GM12878 (cell line): ENCODE measurements around the gene PSMA7. TPM values are rescaled to one million over a fixed set of nuclear protein-coding genes. Genes with fewer than 3 reads are reported as not detected.

Source experiments
- ATAC-seq: fragments of 200-7000 bp; cut with Tn5 transposase; 3 replicates; pipeline ENCODE4 v1.9.1; 2020; ENCODE audit warnings: mild to moderate bottlenecking, moderate library complexity
- BruUV-seq: library from RNA; stranded (reverse); fragments of 400-500 nt; replicated peaks from 2 replicates; lab custom pipeline; 2021; lab: Mats Ljungman, UMichigan
- CTCF ChIA-PET: fragments of 300-600 bp; sonication (Branson Sonifier 250); formaldehyde crosslinking; extraction: SDS; loops from one replicate; lab custom pipeline; 2021; ENCODE audit warnings: inconsistent platforms; lab: Yijun Ruan, JAX
- POLR2A ChIA-PET: fragments of 350-600 bp; formaldehyde crosslinking; extraction: SDS; loops from one replicate; lab custom pipeline; 2021; ENCODE audit warnings: inconsistent platforms; lab: Charles Lee
- RAD21 ChIA-PET: fragments of 300-600 bp; sonication (Branson Sonifier 250); formaldehyde crosslinking; loops from one replicate; lab custom pipeline; 2023; ENCODE audit warnings: antibody characterized with exemption; ENCODE audit not compliant: unreplicated experiment; lab: Charles Lee
- SMC1A ChIA-PET: fragments of 300-600 bp; sonication (Branson Sonifier 250); formaldehyde crosslinking; loops from one replicate; lab custom pipeline; 2023; ENCODE audit not compliant: unreplicated experiment, uncharacterized antibody; lab: Charles Lee
- DNase-seq: peaks from one replicate; pipeline ENCODE4 v3.0.0-alpha.2; 2011; ENCODE audit warnings: low read depth, low spot score
- FAIRE-seq: peaks from 3 replicates; lab custom pipeline; 2011; peaks lifted over from hg19 to GRCh38; lab: Jason Lieb, UNC
- H2AFZ ChIP-seq: 2 replicates; pipeline ENCODE4 v1.6.0; 2011; ENCODE audit warnings: low read depth, low read length, control low read depth; ENCODE audit not compliant: control insufficient read depth
- H3K27ac ChIP-seq: 2 replicates; pipeline ENCODE4 v1.5.1; 2011; ENCODE audit warnings: control low read depth; ENCODE audit not compliant: control insufficient read depth, insufficient read depth
- H3K27me3 ChIP-seq, 2 experiments: replicated peaks in 1 of 2; 2 replicates each; pipeline versions ENCODE4 v1.6.0 to v1.6.1; 2011; ENCODE audit warnings: low read length in 1 of 2; ENCODE audit not compliant: control insufficient read depth in 2 of 2, insufficient read depth in 2 of 2
- H3K36me3 ChIP-seq, 2 experiments: 2 replicates each; pipeline ENCODE4 v1.5.1; 2011; ENCODE audit warnings: low read length in 1 of 2; ENCODE audit not compliant: control insufficient read depth in 2 of 2, insufficient read depth in 2 of 2
- H3K4me1 ChIP-seq: 2 replicates; pipeline ENCODE4 v1.6.1; 2011; ENCODE audit warnings: mild to moderate bottlenecking, low read length, moderate library complexity, mixed read lengths; ENCODE audit not compliant: control insufficient read depth, insufficient read depth
- H3K4me2 ChIP-seq: 2 replicates; pipeline ENCODE4 v1.6.0; 2011; ENCODE audit warnings: control low read depth; ENCODE audit not compliant: control insufficient read depth, insufficient read depth
- H3K4me3 ChIP-seq: fragments of 200-600 bp; sonication (generic); 2 replicates; pipeline ENCODE4 v1.5.1; 2016
- H3K79me2 ChIP-seq: 2 replicates; pipeline ENCODE4 v1.6.0; 2011; ENCODE audit warnings: low read length; ENCODE audit not compliant: control insufficient read depth, insufficient read depth
- H3K9ac ChIP-seq: 2 replicates; pipeline ENCODE4 v1.8.0; 2011; ENCODE audit warnings: low read length, control low read depth, mixed read lengths; ENCODE audit not compliant: control insufficient read depth, insufficient read depth
- H3K9me3 ChIP-seq: replicated peaks from 3 replicates; pipeline ENCODE4 v1.5.1; 2011; ENCODE audit warnings: mild to moderate bottlenecking, low read length; ENCODE audit not compliant: control insufficient read depth, insufficient read depth
- H4K20me1 ChIP-seq: 2 replicates; pipeline ENCODE4 v1.6.0; 2011; ENCODE audit not compliant: control insufficient read depth, insufficient read depth
- CEBPB ChIP-seq, 2 experiments: fragments of 150-350 bp in 1 of 2; IDR thresholded peaks; 2 replicates each; pipeline ENCODE4 v1.6.1; 2012 to 2014; ENCODE audit warnings: low read depth in 2 of 2, low read length in 2 of 2, borderline replicate concordance in 1 of 2, inconsistent platforms in 1 of 2
- E4F1 ChIP-seq: fragments of 450-650 bp; IDR thresholded peaks from 2 replicates; pipeline ENCODE4 v1.6.1; 2018; ENCODE audit warnings: borderline replicate concordance, mild to moderate bottlenecking; ENCODE audit not compliant: partially characterized antibody
- EP300 ChIP-seq, 2 experiments: fragments of 150-350 bp in 1 of 2; IDR thresholded peaks; 2 replicates each; pipeline ENCODE4 v1.6.1; 2011 to 2012; ENCODE audit warnings: low read depth in 2 of 2, low read length in 2 of 2, borderline replicate concordance in 1 of 2, improper control_type of control experiment in 1 of 2, inconsistent platforms in 1 of 2; ENCODE audit not compliant: control insufficient read depth in 1 of 2
- ETV6 ChIP-seq, 2 experiments: fragments of 450-650 bp in 1 of 2; IDR thresholded peaks in 1 of 2; conservative IDR thresholded peaks in 1 of 2; 2 replicates each; pipeline ENCODE4 v1.6.1; 2014; ENCODE audit warnings: antibody characterized with exemption in 1 of 2, borderline replicate concordance in 1 of 2, low read depth in 1 of 2, mild to moderate bottlenecking in 1 of 2, moderate library complexity in 1 of 2
- EZH2 ChIP-seq: IDR thresholded peaks from 2 replicates; pipeline ENCODE4 v1.6.1; 2012; ENCODE audit warnings: low read depth, mild to moderate bottlenecking, control low read depth, inconsistent platforms, low read length, borderline replicate concordance; ENCODE audit not compliant: control insufficient read depth
- GABPA ChIP-seq: IDR thresholded peaks from 2 replicates; pipeline ENCODE4 v1.6.1; 2014; ENCODE audit warnings: antibody characterized with exemption, low read depth, mild to moderate bottlenecking, inconsistent platforms
- HDAC2 ChIP-seq: fragments of 200-600 bp; sonication (generic); IDR thresholded peaks from 2 replicates; pipeline ENCODE4 v1.6.1; 2017
- HDAC6 ChIP-seq: fragments of 200-600 bp; sonication (generic); IDR thresholded peaks from one replicate; pipeline ENCODE4 v1.8.0; 2017; ENCODE audit warnings: antibody characterized with exemption; ENCODE audit not compliant: unreplicated experiment
- IRF3 ChIP-seq: fragments of 450-650 bp; IDR thresholded peaks from 2 replicates; pipeline ENCODE4 v1.6.1; 2014; ENCODE audit warnings: mild to moderate bottlenecking
- NFYA ChIP-seq: IDR thresholded peaks from 2 replicates; pipeline ENCODE4 v1.6.1; 2011; ENCODE audit warnings: low read depth, mild to moderate bottlenecking, low read length, improper control_type of control experiment, borderline replicate concordance
- NR2C2 ChIP-seq: IDR thresholded peaks from 2 replicates; pipeline ENCODE4 v1.6.1; 2011; ENCODE audit warnings: borderline replicate concordance, low read depth; ENCODE audit not compliant: control insufficient read depth, insufficient read length
- PKNOX1 ChIP-seq: fragments of 450-650 bp; IDR thresholded peaks from 2 replicates; pipeline ENCODE4 v1.6.1; 2016; ENCODE audit warnings: mild to moderate bottlenecking
- POLR2A ChIP-seq: IDR thresholded peaks from 2 replicates; pipeline ENCODE4 v1.6.1; 2011; ENCODE audit warnings: low read depth, mild to moderate bottlenecking, low read length
- RAD21 ChIP-seq: IDR thresholded peaks from 2 replicates; pipeline ENCODE4 v1.6.1; 2011; ENCODE audit warnings: mild to moderate bottlenecking, low read depth, low read length, moderate library complexity; ENCODE audit not compliant: insufficient read depth
- RUNX3 ChIP-seq: IDR thresholded peaks from 2 replicates; pipeline ENCODE4 v1.6.1; 2012; ENCODE audit warnings: low read length, inconsistent platforms
- SIN3A ChIP-seq: IDR thresholded peaks from 2 replicates; pipeline ENCODE4 v1.6.1; 2012; ENCODE audit warnings: low read depth, low read length, improper control_type of control experiment
- SREBF2 ChIP-seq: IDR thresholded peaks from 2 replicates; pipeline ENCODE4 v1.6.1; 2012; ENCODE audit warnings: mild to moderate bottlenecking, low read length
- SUZ12 ChIP-seq: fragments of 200-600 bp; sonication (generic); IDR thresholded peaks from one replicate; pipeline ENCODE4 v1.6.1; 2018; ENCODE audit warnings: antibody characterized with exemption, mild to moderate bottlenecking; ENCODE audit not compliant: unreplicated experiment
- ZNF622 ChIP-seq: fragments of 450-650 bp; IDR thresholded peaks from 2 replicates; pipeline ENCODE4 v1.6.1; 2017; ENCODE audit warnings: mild to moderate bottlenecking, inconsistent platforms
- WGBS: methylation state at CpG from one replicate; pipeline ENCODE4 v1.1.6; 2016; ENCODE audit warnings: low lambda C conversion rate; ENCODE audit not compliant: insufficient replicate concordance, insufficient coverage; ENCODE audit errors: missing lambda C conversion rate; 5-methylcytosine and 5-hydroxymethylcytosine counted together
- in situ Hi-C: fragments of 300-500 bp; cut with MboI; formaldehyde crosslinking; loops from 9 replicates; pipeline ENCODE4 v1.14.3; 2018; ENCODE audit warnings: mixed read lengths
- intact Hi-C: fragments of 100-400 bp; cut with micrococcal nuclease; formaldehyde crosslinking; loops from one replicate; pipeline ENCODE4 v1.14.2; 2022; ENCODE audit not compliant: unreplicated experiment
- polyA plus RNA-seq, 11 experiments: library from polyadenylated mRNA; depleted of rRNA in 4 of 11; unstranded in 6 of 11; stranded (reverse) in 5 of 11; fragments of >200 nt; fragmentation: Nextera tagmentation in 4 of 11; fragmentation: Illumina TruSeq in 1 of 11; extraction: Ambion mirVana in 4 of 11; extraction: Trizol in 1 of 11; gene quantifications; 1 replicate in 1 of 11; 2 replicates in 10 of 11; pipeline versions ENCODE4 v1.2.1 to v1.2.3, GENCODE V29; 2011 to 2016; ENCODE audit warnings: inconsistent platforms in 2 of 11, missing spikeins in 2 of 11, low read depth in 1 of 11
- total RNA-seq, 4 experiments: library from RNA; depleted of rRNA in 3 of 4; stranded (reverse); fragments of >200 nt in 3 of 4; fragmentation: Illumina TruSeq in 1 of 4; extraction: Trizol in 1 of 4; gene quantifications; 2 replicates each; pipeline versions ENCODE4 v1.2.1 to v1.2.3, GENCODE V29; 2013 to 2021

PSMA7 gene
- total and polyA plus RNA-seq, 10 of the 15 experiments (the other 5 are each of a cell fraction or from before 2014, with no cell fraction given) = 216 to 857 (median 368) TPM

GRCh38 chr20:62172666-62173065, 29.5 kb upstream of the PSMA7 start:
- DNase-seq (no peak), FAIRE-seq (no peak), ATAC-seq (no peak)
- Histone ChIP-seq H3K4me3 (no peak overlapping the region), H3K27ac (no peak overlapping the region), H3K27me3 (no peaks in the 10 kb centered on the region), H3K4me1 (no peaks in the 10 kb centered on the region), H3K9ac (no peak overlapping the region), H4K20me1 (no peaks in the 10 kb centered on the region), H2AFZ (no peak overlapping the region), H3K79me2 (no peaks in the 10 kb centered on the region), H3K9me3 (no peaks in the 10 kb centered on the region), H3K36me3 (peaks cover 0 to 2% of the 10 kb centered on the region in 2 experiments; a peak in 3 of 4 replicates), H3K4me2 (no peak overlapping the region)
- RAD21 ChIA-PET = no interaction called here
- TF ChIP-seq NFYA (no peak), EZH2 (no peak), HDAC6 (no peak), RUNX3 (no peak), SREBF2 (no peak), ZNF622 (no peak), POLR2A (no peak), NR2C2 (no peak), CEBPB (IDR thresholded peaks at IDR 0.05; ENCODE audit: borderline replicate concordance in 1 of 2, low read depth in 2 of 2, low read length in 2 of 2) (no peak), RAD21 (no peak), ETV6 (conservative IDR thresholded peaks at IDR 0.05 in 1 of 2, IDR thresholded peaks at IDR 0.05 in 1 of 2; ENCODE audit: borderline replicate concordance in 1 of 2, low read depth in 1 of 2) (no peak), GABPA (no peak), SIN3A (no peak), E4F1 (no peak), EP300 (IDR thresholded peaks at IDR 0.05; ENCODE audit: borderline replicate concordance in 1 of 2, control insufficient read depth in 1 of 2, low read depth in 2 of 2, low read length in 2 of 2) (no peak), IRF3 (no peak), PKNOX1 (no peak), HDAC2 (no peak), SUZ12 (no peak)
- 96% methylated on average over 14 of the region's 18 CpGs for WGBS
- no TSS peak for BruUV-seq
- SMC1A ChIA-PET = no interaction called here
- POLR2A ChIA-PET = no interaction called here
- CTCF ChIA-PET = interaction anchor here (1.0 kb wide), 1 partner anchor 15 kb away, joined by 3 read pairs; no protein-coding TSS in a partner anchor
- in situ Hi-C loops = no loop called here
- intact Hi-C loops = no loop called here
